Fibroblast of lung (primary cell): Measurements from ENCODE around the gene DRD2. TPM values are rescaled to one million over a fixed set of nuclear protein-coding genes. Genes with fewer than 3 reads are reported as not detected.

Experiments
- DNase-seq, 2 donors: peaks; one replicate each; pipeline versions ENCODE4 v3.0.0 to v3.0.0-alpha.2; 2010; ENCODE audit warnings: low read depth in 2 of 2
- H2AFZ ChIP-seq: 2 replicates; pipeline ENCODE4 v1.5.1; 2012; ENCODE audit warnings: low read length, control low read depth, inconsistent platforms
- H3K27ac ChIP-seq: 2 replicates; pipeline ENCODE4 v1.5.1; 2011; ENCODE audit warnings: low read length, control low read depth; ENCODE audit not compliant: insufficient read depth
- H3K27me3 ChIP-seq: 2 replicates; pipeline ENCODE4 v1.5.1; 2011; ENCODE audit warnings: mild to moderate bottlenecking, low read length; ENCODE audit not compliant: control insufficient read depth, insufficient read depth
- H3K36me3 ChIP-seq: 2 replicates; pipeline ENCODE4 v1.5.1; 2011; ENCODE audit warnings: low read length; ENCODE audit not compliant: control insufficient read depth, insufficient read depth
- H3K4me1 ChIP-seq: 2 replicates; pipeline ENCODE4 v1.5.1; 2011; ENCODE audit warnings: low read length; ENCODE audit not compliant: control insufficient read depth, insufficient read depth; ENCODE audit errors: extremely low read depth
- H3K4me2 ChIP-seq: 2 replicates; pipeline ENCODE4 v1.5.1; 2011; ENCODE audit warnings: low read length, control low read depth; ENCODE audit not compliant: insufficient read depth; ENCODE audit errors: extremely low read depth
- H3K4me3 ChIP-seq, 4 experiments: fragments of 200-600 bp in 1 of 4; sonication (generic) in 1 of 4; replicated peaks in 1 of 4; 2 replicates each; pipeline ENCODE4 v1.5.1; 2011 to 2016; ENCODE audit warnings: low read length in 4 of 4, low read depth in 3 of 4, mild to moderate bottlenecking in 3 of 4, control low read depth in 2 of 4, inconsistent platforms in 1 of 4, mixed read lengths in 1 of 4; ENCODE audit not compliant: insufficient read depth in 1 of 4; ENCODE audit errors: control extremely low read depth in 1 of 4
- H3K79me2 ChIP-seq: 2 replicates; pipeline ENCODE4 v1.5.1; 2012; ENCODE audit warnings: mild to moderate bottlenecking, low read length, inconsistent platforms; ENCODE audit not compliant: control insufficient read depth, insufficient read depth
- H3K9ac ChIP-seq: 2 replicates; pipeline ENCODE4 v1.5.1; 2011; ENCODE audit warnings: mild to moderate bottlenecking, low read length, control low read depth; ENCODE audit not compliant: insufficient read depth
- H3K9me3 ChIP-seq: 2 replicates; pipeline ENCODE4 v1.5.1; 2012; ENCODE audit warnings: low read depth, low read length; ENCODE audit not compliant: control insufficient read depth, insufficient read depth
- H4K20me1 ChIP-seq: 2 replicates; pipeline ENCODE4 v1.5.1; 2011; ENCODE audit warnings: low read length; ENCODE audit not compliant: control insufficient read depth, insufficient read depth; ENCODE audit errors: extremely low read depth
- EZH2 ChIP-seq: IDR thresholded peaks from 2 replicates; pipeline ENCODE4 v1.5.1; 2012; ENCODE audit warnings: low read length, control low read depth, mild to moderate bottlenecking; ENCODE audit errors: missing control alignments
- polyA plus RNA-seq, 2 donors: library from polyadenylated mRNA; depleted of rRNA in 1 of 2; stranded (reverse) in 1 of 2; unstranded in 1 of 2; fragments of >200 nt; gene quantifications; 2 replicates each; pipeline ENCODE4 v1.2.1, GENCODE V29; 2011 to 2012; ENCODE audit warnings: missing spikeins in 1 of 2
- total RNA-seq: library from RNA; depleted of rRNA; stranded (reverse); fragments of >200 nt; gene quantifications from 2 replicates; pipeline ENCODE4 v1.2.1, GENCODE V29; 2014
- TF ChIP-seq, protein P1 (sequence below), 2 donors: IDR thresholded peaks in 1 of 2; conservative IDR thresholded peaks in 1 of 2; 1 replicate in 1 of 2; 2 replicates in 1 of 2; pipeline ENCODE4 v1.5.1; 2011 to 2012; ENCODE audit warnings: low read length in 2 of 2, control low read depth in 1 of 2, inconsistent platforms in 1 of 2, low read depth in 1 of 2, mild to moderate bottlenecking in 1 of 2

The DRD2 gene
- total and polyA plus RNA-seq, 2 donors (not counting 1 experiment from before 2014, with no cell fraction given) = not detected

DNA sequence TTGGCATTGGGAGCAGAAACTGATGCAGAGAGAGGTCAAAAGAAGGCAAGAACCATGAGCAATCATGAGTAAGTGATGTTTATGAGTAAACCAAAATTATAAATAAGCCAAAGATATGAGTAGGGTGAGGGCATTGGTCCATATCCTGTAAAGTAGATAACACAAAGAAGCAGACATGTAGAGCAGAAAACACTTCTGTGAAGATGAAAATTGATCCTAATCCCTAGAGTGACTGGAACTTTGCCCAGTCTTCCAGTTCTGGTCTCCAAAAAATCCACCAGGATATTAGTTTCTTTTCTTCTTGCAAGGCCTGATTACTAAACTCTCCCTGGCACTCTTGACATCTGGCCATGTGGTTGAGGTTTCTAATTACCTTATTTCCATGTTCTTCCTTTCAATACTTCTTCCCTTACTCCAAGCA is 13.7 kb upstream of the DRD2 start:
- Histone ChIP-seq H3K9me3 (no peaks in the 10 kb centered on the region), H3K9ac (no peak overlapping the region), H3K36me3 (no peaks in the 10 kb centered on the region), H3K27ac (no peak overlapping the region), H3K79me2 (no peaks in the 10 kb centered on the region), H3K4me1 (no peaks in the 10 kb centered on the region), H4K20me1 (no peaks in the 10 kb centered on the region), H3K4me3 (no peak overlapping the region), H3K4me2 (no peak overlapping the region), H3K27me3 (no peaks in the 10 kb centered on the region), H2AFZ (no peak overlapping the region)
- no peak for TF ChIP-seq EZH2
- TF ChIP-seq, protein P1, sequence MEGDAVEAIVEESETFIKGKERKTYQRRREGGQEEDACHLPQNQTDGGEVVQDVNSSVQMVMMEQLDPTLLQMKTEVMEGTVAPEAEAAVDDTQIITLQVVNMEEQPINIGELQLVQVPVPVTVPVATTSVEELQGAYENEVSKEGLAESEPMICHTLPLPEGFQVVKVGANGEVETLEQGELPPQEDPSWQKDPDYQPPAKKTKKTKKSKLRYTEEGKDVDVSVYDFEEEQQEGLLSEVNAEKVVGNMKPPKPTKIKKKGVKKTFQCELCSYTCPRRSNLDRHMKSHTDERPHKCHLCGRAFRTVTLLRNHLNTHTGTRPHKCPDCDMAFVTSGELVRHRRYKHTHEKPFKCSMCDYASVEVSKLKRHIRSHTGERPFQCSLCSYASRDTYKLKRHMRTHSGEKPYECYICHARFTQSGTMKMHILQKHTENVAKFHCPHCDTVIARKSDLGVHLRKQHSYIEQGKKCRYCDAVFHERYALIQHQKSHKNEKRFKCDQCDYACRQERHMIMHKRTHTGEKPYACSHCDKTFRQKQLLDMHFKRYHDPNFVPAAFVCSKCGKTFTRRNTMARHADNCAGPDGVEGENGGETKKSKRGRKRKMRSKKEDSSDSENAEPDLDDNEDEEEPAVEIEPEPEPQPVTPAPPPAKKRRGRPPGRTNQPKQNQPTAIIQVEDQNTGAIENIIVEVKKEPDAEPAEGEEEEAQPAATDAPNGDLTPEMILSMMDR (conservative IDR thresholded peaks at IDR 0.05 in 1 of 2, IDR thresholded peaks at IDR 0.05 in 1 of 2; ENCODE audit: low read depth in 1 of 2, low read length in 2 of 2) = no peak
- no peak for DNase-seq

DNA sequence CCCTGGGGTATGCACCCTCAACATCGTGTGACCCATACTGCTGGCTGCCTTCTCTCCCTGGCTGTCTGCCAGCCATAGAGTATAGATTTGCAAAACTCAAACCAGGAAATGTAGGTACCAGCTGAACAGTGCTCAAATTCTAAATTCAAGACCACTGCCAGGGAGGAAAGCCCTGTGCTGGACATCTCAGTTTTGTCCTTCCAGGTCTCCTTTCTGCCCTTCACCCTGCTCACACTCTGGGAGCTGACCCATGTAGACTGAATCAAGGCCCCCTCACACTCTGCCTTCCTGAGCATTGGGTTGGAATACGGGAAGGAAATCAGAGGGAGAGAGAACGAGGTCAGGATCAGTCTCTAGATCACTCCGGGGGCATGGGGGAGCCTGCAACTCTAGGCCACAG is 12.4 kb upstream of the DRD2 start:
- Histone ChIP-seq H3K4me3 (no peak overlapping the region), H3K4me1 (no peaks in the 10 kb centered on the region), H3K9ac (no peak overlapping the region), H3K27ac (no peak overlapping the region), H3K27me3 (no peaks in the 10 kb centered on the region), H2AFZ (no peak overlapping the region), H3K36me3 (no peaks in the 10 kb centered on the region), H4K20me1 (no peaks in the 10 kb centered on the region), H3K79me2 (no peaks in the 10 kb centered on the region), H3K9me3 (no peaks in the 10 kb centered on the region), H3K4me2 (no peak overlapping the region)
- TF ChIP-seq EZH2 = no peak
- TF ChIP-seq, protein P1 (conservative IDR thresholded peaks at IDR 0.05 in 1 of 2, IDR thresholded peaks at IDR 0.05 in 1 of 2; ENCODE audit: low read depth in 1 of 2, low read length in 2 of 2) = no peak
- no peak for DNase-seq

DNA sequence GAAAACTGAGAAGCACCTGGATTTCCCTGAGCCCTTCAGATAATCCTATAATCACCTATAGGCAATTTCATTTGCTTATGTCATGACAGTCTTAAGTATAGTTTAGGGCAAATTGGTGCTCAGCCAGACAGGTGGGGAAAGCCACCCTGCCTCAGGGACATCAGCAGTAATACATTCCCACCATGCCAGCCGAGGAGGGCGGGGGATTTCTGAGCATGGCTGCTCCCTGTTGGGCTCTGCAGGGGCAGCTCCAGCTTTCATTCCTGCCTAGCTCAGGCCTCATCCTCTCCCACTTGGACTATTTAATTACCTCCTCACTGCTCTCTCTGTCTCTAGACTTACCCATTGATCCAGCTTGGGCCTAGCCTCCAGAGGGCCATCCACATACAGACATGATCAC is 9.0 kb upstream of the DRD2 start:
- no peak overlapping the region for H3K4me2 ChIP-seq
- DNase-seq = no peak
- no peak overlapping the region for H2AFZ ChIP-seq
- TF ChIP-seq, protein P1 (conservative IDR thresholded peaks at IDR 0.05 in 1 of 2, IDR thresholded peaks at IDR 0.05 in 1 of 2; ENCODE audit: low read depth in 1 of 2, low read length in 2 of 2) = no peak
- no peak for TF ChIP-seq EZH2
- H3K27me3 ChIP-seq = no peaks in the 10 kb centered on the region
- no peak overlapping the region for H3K4me3 ChIP-seq
- no peak overlapping the region for H3K27ac ChIP-seq
- H3K79me2 ChIP-seq = no peaks in the 10 kb centered on the region
- no peak overlapping the region for H3K9ac ChIP-seq
- no peaks in the 10 kb centered on the region for H4K20me1 ChIP-seq
- H3K36me3 ChIP-seq = no peaks in the 10 kb centered on the region
- no peaks in the 10 kb centered on the region for H3K4me1 ChIP-seq
- no peaks in the 10 kb centered on the region for H3K9me3 ChIP-seq
